ENCODE data around the gene JAM3. TPM values are rescaled to one million over a fixed set of nuclear protein-coding genes. Genes with fewer than 3 reads are reported as not detected.

Gene JAM3
- total RNA-seq, 2 donors from 2014 or later: 35.8 to 41.8 TPM

- Mint-ChIP-seq H3K27ac (no peak overlapping the region), H3K9me3 (peaks cover 18% of the 10 kb centered on the region), H3K4me1 (no peaks in the 10 kb centered on the region), H3K4me3 (no peak overlapping the region), H3K36me3 (ENCODE audit: low read depth) (peaks cover 18% of the 10 kb centered on the region), H3K27me3 (ENCODE audit: insufficient read depth) (no peaks in the 10 kb centered on the region)
- TF ChIP-seq CTCF (conservative IDR thresholded peaks at IDR 0.05): peak; percentile 74
- Histone ChIP-seq H3K4me3 (ENCODE audit: low read length) (no peak overlapping the region), H3K27me3 (ENCODE audit: control insufficient read depth, insufficient read depth, low read length, poor library complexity, severe bottlenecking) (no peaks in the 10 kb centered on the region), H3K9me3 (ENCODE audit: control insufficient read depth, low read length) (peaks cover 13% of the 10 kb centered on the region), H3K36me3 (ENCODE audit: control insufficient read depth, insufficient read depth, low read length) (no peaks in the 10 kb centered on the region), H3K27ac (ENCODE audit: low read depth, low read length) (no peak overlapping the region), H3K9ac (ENCODE audit: extremely low read depth, low read length, poor library complexity, severe bottlenecking) (no peak overlapping the region), H3K4me1 (ENCODE audit: control insufficient read depth, insufficient read depth, low read length) (no peaks in the 10 kb centered on the region)
- no peak for DNase-seq
- WGBS, 2 experiments (ENCODE audit: insufficient coverage in 1 of 2, insufficient read length in 1 of 2): 69 to 83% methylated on average over 3 of the region's 3 CpGs
Observed at GRCh38 chr11:134098566-134099184, 29.8 kb downstream of the JAM3 start.

GRCh38 chr11:134100171-134100570 is 31.3 kb downstream of the JAM3 start:
- Mint-ChIP-seq H3K27me3 (ENCODE audit: insufficient read depth) (no peaks in the 10 kb centered on the region), H3K9me3 (peaks cover 28% of the 10 kb centered on the region), H3K27ac (no peak overlapping the region), H3K36me3 (ENCODE audit: low read depth) (peaks cover 18% of the 10 kb centered on the region), H3K4me3 (no peak overlapping the region), H3K4me1 (no peaks in the 10 kb centered on the region)
- Histone ChIP-seq H3K27me3 (ENCODE audit: control insufficient read depth, insufficient read depth, low read length, poor library complexity, severe bottlenecking) (no peaks in the 10 kb centered on the region), H3K27ac (ENCODE audit: low read depth, low read length) (no peak overlapping the region), H3K36me3 (ENCODE audit: control insufficient read depth, insufficient read depth, low read length) (no peaks in the 10 kb centered on the region), H3K9ac (ENCODE audit: extremely low read depth, low read length, poor library complexity, severe bottlenecking) (no peak overlapping the region), H3K4me3 (ENCODE audit: low read length) (no peak overlapping the region), H3K4me1 (ENCODE audit: control insufficient read depth, insufficient read depth, low read length) (no peaks in the 10 kb centered on the region), H3K9me3 (ENCODE audit: control insufficient read depth, low read length) (peaks cover 13% of the 10 kb centered on the region)
- no peak for TF ChIP-seq CTCF (conservative IDR thresholded peaks at IDR 0.05)
- 94 to 100% methylated on average over 1 to 2 of the region's 2 CpGs for WGBS, 2 experiments (ENCODE audit: insufficient coverage in 1 of 2, insufficient read length in 1 of 2)
- no peak for DNase-seq

GRCh38 chr11:134101282-134101681 is 32.4 kb downstream of the JAM3 start:
- H3K4me3 Mint-ChIP-seq: no peak overlapping the region
- no peak overlapping the region for H3K27ac Mint-ChIP-seq
- H3K9me3 Mint-ChIP-seq: peaks cover 37% of the 10 kb centered on the region
- TF ChIP-seq CTCF (conservative IDR thresholded peaks at IDR 0.05): no peak
- no peaks in the 10 kb centered on the region for H3K4me1 Mint-ChIP-seq
- peaks cover 18% of the 10 kb centered on the region for H3K36me3 Mint-ChIP-seq (ENCODE audit: low read depth)
- no peaks in the 10 kb centered on the region for H3K27me3 Mint-ChIP-seq (ENCODE audit: insufficient read depth)
- Histone ChIP-seq H3K36me3 (ENCODE audit: control insufficient read depth, insufficient read depth, low read length) (no peaks in the 10 kb centered on the region), H3K4me3 (ENCODE audit: low read length) (no peak overlapping the region), H3K9me3 (ENCODE audit: control insufficient read depth, low read length) (peaks cover 13% of the 10 kb centered on the region), H3K27ac (ENCODE audit: low read depth, low read length) (no peak overlapping the region), H3K9ac (ENCODE audit: extremely low read depth, low read length, poor library complexity, severe bottlenecking) (no peak overlapping the region), H3K27me3 (ENCODE audit: control insufficient read depth, insufficient read depth, low read length, poor library complexity, severe bottlenecking) (no peaks in the 10 kb centered on the region), H3K4me1 (ENCODE audit: control insufficient read depth, insufficient read depth, low read length) (no peaks in the 10 kb centered on the region)
- no peak for DNase-seq

Data from endodermal cell (in vitro differentiated cells).